Vagina (tissue), 2 donors: ENCODE results near the gene IFT80.

ENCODE experiments used
- POLR2A ChIP-seq, 2 donors: fragments of 450-650 bp; IDR thresholded peaks; one replicate each; pipeline ENCODE4 v1.6.1; 2017; ENCODE audit warnings: antibody characterized with exemption in 2 of 2, mild to moderate bottlenecking in 2 of 2, moderate library complexity in 2 of 2
- TF ChIP-seq, protein P1 (sequence below), 3 experiments: fragments of 450-650 bp in 2 of 3; fragments of 200-600 bp in 1 of 3; sonication (generic) in 1 of 3; IDR thresholded peaks; one replicate each; pipeline ENCODE4 v1.5.1; 2017 to 2019; ENCODE audit warnings: antibody characterized with exemption in 3 of 3, mild to moderate bottlenecking in 2 of 3, moderate library complexity in 2 of 3

DNA sequence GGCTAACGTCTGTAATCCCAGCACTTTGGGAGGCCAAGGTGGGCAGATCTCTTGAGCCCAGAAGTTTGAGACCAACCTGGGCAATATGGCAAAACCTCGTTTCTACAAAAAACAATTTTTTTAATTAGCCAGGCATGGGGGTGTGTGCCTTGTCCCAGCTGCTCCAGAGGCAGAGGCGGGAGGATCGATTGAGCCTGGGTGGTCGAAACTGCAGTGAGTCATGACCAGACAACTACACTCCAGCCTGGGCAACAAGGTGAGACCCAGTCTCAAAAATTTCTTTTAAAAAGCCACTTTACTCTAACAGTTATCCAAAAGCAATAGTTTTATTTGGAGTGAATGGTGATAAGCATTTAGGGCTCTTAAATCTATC lies 38.0 kb upstream of the IFT80 start:
- no peak for TF ChIP-seq POLR2A (IDR thresholded peaks at IDR 0.05)
- TF ChIP-seq, protein P1, sequence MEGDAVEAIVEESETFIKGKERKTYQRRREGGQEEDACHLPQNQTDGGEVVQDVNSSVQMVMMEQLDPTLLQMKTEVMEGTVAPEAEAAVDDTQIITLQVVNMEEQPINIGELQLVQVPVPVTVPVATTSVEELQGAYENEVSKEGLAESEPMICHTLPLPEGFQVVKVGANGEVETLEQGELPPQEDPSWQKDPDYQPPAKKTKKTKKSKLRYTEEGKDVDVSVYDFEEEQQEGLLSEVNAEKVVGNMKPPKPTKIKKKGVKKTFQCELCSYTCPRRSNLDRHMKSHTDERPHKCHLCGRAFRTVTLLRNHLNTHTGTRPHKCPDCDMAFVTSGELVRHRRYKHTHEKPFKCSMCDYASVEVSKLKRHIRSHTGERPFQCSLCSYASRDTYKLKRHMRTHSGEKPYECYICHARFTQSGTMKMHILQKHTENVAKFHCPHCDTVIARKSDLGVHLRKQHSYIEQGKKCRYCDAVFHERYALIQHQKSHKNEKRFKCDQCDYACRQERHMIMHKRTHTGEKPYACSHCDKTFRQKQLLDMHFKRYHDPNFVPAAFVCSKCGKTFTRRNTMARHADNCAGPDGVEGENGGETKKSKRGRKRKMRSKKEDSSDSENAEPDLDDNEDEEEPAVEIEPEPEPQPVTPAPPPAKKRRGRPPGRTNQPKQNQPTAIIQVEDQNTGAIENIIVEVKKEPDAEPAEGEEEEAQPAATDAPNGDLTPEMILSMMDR (IDR thresholded peaks at IDR 0.05) = no peak
